HepG2 (cell line): Measurements from ENCODE around the gene VEGFA. TPM values are rescaled to one million over a fixed set of nuclear protein-coding genes. Genes with fewer than 3 reads are reported as not detected.

ENCODE experiments used
- KLF6 ChIP-seq: IDR thresholded peaks from 2 replicates; pipeline ENCODE4 v1.8.0; 2016; ENCODE audit warnings: missing biosample characterization, missing genetic modification reagents
- SALL2 ChIP-seq: sonication (generic); formaldehyde crosslinking; IDR thresholded peaks from 2 replicates; pipeline ENCODE4 v1.8.1; 2023; ENCODE audit warnings: mild to moderate bottlenecking, missing genetic modification reagents, inconsistent platforms
- ZBTB7A ChIP-seq: sonication (generic); formaldehyde crosslinking; IDR thresholded peaks from 2 replicates; pipeline ENCODE4 v1.8.0; 2022; ENCODE audit warnings: mild to moderate bottlenecking, missing genetic modification reagents
- ZNF331 ChIP-seq: sonication (generic); formaldehyde crosslinking; IDR thresholded peaks from 2 replicates; pipeline ENCODE4 v1.4.0; 2020; ENCODE audit warnings: missing genetic modification reagents
- ZNF430 ChIP-seq: sonication (generic); formaldehyde crosslinking; IDR thresholded peaks from 2 replicates; pipeline ENCODE4 v1.9.0; 2021; ENCODE audit warnings: mild to moderate bottlenecking, missing genetic modification reagents
- polyA plus RNA-seq, 8 experiments: library from polyadenylated mRNA; depleted of rRNA in 3 of 8; stranded (reverse) in 7 of 8; unstranded in 1 of 8; fragments of >200 nt; fragmentation: Illumina TruSeq in 4 of 8; extraction: Trizol in 4 of 8; gene quantifications; 2 replicates each; pipeline versions ENCODE4 v1.2.1 to v1.2.3, GENCODE V29; 2011 to 2016; ENCODE audit warnings: low read depth in 4 of 8, missing spikeins in 1 of 8, mixed read lengths in 1 of 8; ENCODE audit not compliant: insufficient read depth in 1 of 8
- total RNA-seq, 5 experiments: library from RNA; depleted of rRNA; stranded (reverse); fragments of >200 nt; fragmentation: Illumina TruSeq; extraction: Trizol; gene quantifications; 2 replicates each; pipeline ENCODE4 v1.2.3, GENCODE V29; 2016; ENCODE audit warnings: low read depth in 1 of 5
- TF ChIP-seq, protein P1 (sequence below): sonication (generic); formaldehyde crosslinking; IDR thresholded peaks from 2 replicates; pipeline ENCODE4; 2020; ENCODE audit warnings: missing genetic modification reagents, mild to moderate bottlenecking, borderline replicate concordance
- TF ChIP-seq, protein P2 (sequence below): sonication (generic); formaldehyde crosslinking; conservative IDR thresholded peaks from 2 replicates; pipeline ENCODE4 v1.8.0; 2022; ENCODE audit warnings: mild to moderate bottlenecking, moderate library complexity, missing genetic modification reagents
- TF ChIP-seq, protein P3 (sequence below): sonication (generic); formaldehyde crosslinking; IDR thresholded peaks from 2 replicates; pipeline ENCODE4 v1.4.0; 2020; ENCODE audit warnings: missing genetic modification reagents
- TF ChIP-seq, protein P4 (sequence below): sonication (generic); formaldehyde crosslinking; IDR thresholded peaks from 2 replicates; pipeline ENCODE4 v1.5.1; 2020; ENCODE audit warnings: mild to moderate bottlenecking, missing genetic modification reagents, moderate library complexity
- TF ChIP-seq, protein P5 (sequence below): sonication (generic); formaldehyde crosslinking; IDR thresholded peaks from 2 replicates; pipeline ENCODE4 v1.5.0; 2020; ENCODE audit warnings: mild to moderate bottlenecking, missing genetic modification reagents

Gene VEGFA
- total and polyA plus RNA-seq, 2 of the 13 experiments (the other 11 are each of a cell fraction or from before 2014, with no cell fraction given), result 68.1 to 629 TPM

DNA sequence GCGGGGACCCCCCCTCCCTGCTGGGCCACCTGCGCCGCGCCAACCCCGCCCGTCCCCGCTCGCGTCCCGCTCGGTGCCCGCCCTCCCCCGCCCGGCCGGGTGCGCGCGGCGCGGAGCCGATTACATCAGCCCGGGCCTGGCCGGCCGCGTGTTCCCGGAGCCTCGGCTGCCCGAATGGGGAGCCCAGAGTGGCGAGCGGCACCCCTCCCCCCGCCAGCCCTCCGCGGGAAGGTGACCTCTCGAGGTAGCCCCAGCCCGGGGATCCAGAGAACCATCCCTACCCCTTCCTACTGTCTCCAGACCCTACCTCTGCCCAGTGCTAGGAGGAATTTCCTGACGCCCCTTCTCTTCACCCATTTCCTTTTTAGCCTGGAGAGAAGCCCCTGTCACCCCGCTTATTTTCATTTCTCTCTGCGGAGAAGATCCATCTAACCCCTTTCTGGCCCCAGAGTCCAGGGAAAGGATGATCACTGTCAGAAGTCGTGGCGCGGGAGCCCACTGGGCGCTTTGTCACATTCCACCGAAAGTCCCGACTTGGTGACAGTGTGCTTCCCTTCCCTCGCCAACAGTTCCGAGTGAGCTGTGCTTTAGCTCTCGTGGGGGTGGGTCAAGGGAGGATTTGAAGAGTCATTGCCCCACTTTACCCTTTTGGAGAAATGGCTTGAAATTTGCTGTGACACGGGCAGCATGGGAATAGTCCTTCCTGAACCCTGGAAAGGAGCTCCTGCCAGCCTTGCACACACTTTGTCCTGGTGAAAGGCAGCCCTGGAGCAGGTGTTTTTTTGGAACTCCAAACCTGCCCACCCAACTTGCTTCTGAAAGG, 2.1 kb downstream of the VEGFA start (continued):
- TF ChIP-seq, protein P1, sequence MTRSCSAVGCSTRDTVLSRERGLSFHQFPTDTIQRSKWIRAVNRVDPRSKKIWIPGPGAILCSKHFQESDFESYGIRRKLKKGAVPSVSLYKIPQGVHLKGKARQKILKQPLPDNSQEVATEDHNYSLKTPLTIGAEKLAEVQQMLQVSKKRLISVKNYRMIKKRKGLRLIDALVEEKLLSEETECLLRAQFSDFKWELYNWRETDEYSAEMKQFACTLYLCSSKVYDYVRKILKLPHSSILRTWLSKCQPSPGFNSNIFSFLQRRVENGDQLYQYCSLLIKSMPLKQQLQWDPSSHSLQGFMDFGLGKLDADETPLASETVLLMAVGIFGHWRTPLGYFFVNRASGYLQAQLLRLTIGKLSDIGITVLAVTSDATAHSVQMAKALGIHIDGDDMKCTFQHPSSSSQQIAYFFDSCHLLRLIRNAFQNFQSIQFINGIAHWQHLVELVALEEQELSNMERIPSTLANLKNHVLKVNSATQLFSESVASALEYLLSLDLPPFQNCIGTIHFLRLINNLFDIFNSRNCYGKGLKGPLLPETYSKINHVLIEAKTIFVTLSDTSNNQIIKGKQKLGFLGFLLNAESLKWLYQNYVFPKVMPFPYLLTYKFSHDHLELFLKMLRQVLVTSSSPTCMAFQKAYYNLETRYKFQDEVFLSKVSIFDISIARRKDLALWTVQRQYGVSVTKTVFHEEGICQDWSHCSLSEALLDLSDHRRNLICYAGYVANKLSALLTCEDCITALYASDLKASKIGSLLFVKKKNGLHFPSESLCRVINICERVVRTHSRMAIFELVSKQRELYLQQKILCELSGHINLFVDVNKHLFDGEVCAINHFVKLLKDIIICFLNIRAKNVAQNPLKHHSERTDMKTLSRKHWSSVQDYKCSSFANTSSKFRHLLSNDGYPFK, result peak; percentile 26; the same call in 1 of the 2 replicates
- TF ChIP-seq KLF6 (CRISPR knock-in tag), result 0 out of 2 replicates have a peak, but pooled peaks have one; percentile 10
- 0 out of 2 replicates have a peak, but pooled peaks have one; percentile 14 for TF ChIP-seq ZNF331 (CRISPR knock-in tag)
- TF ChIP-seq, protein P2, sequence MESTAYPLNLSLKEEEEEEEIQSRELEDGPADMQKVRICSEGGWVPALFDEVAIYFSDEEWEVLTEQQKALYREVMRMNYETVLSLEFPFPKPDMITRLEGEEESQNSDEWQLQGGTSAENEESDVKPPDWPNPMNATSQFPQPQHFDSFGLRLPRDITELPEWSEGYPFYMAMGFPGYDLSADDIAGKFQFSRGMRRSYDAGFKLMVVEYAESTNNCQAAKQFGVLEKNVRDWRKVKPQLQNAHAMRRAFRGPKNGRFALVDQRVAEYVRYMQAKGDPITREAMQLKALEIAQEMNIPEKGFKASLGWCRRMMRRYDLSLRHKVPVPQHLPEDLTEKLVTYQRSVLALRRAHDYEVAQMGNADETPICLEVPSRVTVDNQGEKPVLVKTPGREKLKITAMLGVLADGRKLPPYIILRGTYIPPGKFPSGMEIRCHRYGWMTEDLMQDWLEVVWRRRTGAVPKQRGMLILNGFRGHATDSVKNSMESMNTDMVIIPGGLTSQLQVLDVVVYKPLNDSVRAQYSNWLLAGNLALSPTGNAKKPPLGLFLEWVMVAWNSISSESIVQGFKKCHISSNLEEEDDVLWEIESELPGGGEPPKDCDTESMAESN (CRISPR knock-in tag), result 0 out of 2 replicates have a peak, but pooled peaks have one; percentile 19
- TF ChIP-seq, protein P3, sequence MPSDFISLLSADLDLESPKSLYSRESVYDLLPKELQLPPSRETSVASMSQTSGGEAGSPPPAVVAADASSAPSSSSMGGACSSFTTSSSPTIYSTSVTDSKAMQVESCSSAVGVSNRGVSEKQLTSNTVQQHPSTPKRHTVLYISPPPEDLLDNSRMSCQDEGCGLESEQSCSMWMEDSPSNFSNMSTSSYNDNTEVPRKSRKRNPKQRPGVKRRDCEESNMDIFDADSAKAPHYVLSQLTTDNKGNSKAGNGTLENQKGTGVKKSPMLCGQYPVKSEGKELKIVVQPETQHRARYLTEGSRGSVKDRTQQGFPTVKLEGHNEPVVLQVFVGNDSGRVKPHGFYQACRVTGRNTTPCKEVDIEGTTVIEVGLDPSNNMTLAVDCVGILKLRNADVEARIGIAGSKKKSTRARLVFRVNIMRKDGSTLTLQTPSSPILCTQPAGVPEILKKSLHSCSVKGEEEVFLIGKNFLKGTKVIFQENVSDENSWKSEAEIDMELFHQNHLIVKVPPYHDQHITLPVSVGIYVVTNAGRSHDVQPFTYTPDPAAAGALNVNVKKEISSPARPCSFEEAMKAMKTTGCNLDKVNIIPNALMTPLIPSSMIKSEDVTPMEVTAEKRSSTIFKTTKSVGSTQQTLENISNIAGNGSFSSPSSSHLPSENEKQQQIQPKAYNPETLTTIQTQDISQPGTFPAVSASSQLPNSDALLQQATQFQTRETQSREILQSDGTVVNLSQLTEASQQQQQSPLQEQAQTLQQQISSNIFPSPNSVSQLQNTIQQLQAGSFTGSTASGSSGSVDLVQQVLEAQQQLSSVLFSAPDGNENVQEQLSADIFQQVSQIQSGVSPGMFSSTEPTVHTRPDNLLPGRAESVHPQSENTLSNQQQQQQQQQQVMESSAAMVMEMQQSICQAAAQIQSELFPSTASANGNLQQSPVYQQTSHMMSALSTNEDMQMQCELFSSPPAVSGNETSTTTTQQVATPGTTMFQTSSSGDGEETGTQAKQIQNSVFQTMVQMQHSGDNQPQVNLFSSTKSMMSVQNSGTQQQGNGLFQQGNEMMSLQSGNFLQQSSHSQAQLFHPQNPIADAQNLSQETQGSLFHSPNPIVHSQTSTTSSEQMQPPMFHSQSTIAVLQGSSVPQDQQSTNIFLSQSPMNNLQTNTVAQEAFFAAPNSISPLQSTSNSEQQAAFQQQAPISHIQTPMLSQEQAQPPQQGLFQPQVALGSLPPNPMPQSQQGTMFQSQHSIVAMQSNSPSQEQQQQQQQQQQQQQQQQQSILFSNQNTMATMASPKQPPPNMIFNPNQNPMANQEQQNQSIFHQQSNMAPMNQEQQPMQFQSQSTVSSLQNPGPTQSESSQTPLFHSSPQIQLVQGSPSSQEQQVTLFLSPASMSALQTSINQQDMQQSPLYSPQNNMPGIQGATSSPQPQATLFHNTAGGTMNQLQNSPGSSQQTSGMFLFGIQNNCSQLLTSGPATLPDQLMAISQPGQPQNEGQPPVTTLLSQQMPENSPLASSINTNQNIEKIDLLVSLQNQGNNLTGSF (CRISPR knock-in tag), result 0 out of 2 replicates have a peak, but pooled peaks have one; percentile 23
- TF ChIP-seq, protein P4, sequence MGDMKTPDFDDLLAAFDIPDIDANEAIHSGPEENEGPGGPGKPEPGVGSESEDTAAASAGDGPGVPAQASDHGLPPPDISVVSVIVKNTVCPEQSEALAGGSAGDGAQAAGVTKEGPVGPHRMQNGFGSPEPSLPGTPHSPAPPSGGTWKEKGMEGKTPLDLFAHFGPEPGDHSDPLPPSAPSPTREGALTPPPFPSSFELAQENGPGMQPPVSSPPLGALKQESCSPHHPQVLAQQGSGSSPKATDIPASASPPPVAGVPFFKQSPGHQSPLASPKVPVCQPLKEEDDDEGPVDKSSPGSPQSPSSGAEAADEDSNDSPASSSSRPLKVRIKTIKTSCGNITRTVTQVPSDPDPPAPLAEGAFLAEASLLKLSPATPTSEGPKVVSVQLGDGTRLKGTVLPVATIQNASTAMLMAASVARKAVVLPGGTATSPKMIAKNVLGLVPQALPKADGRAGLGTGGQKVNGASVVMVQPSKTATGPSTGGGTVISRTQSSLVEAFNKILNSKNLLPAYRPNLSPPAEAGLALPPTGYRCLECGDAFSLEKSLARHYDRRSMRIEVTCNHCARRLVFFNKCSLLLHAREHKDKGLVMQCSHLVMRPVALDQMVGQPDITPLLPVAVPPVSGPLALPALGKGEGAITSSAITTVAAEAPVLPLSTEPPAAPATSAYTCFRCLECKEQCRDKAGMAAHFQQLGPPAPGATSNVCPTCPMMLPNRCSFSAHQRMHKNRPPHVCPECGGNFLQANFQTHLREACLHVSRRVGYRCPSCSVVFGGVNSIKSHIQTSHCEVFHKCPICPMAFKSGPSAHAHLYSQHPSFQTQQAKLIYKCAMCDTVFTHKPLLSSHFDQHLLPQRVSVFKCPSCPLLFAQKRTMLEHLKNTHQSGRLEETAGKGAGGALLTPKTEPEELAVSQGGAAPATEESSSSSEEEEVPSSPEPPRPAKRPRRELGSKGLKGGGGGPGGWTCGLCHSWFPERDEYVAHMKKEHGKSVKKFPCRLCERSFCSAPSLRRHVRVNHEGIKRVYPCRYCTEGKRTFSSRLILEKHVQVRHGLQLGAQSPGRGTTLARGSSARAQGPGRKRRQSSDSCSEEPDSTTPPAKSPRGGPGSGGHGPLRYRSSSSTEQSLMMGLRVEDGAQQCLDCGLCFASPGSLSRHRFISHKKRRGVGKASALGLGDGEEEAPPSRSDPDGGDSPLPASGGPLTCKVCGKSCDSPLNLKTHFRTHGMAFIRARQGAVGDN (CRISPR knock-in tag), result peak; percentile 31
- 0 out of 2 replicates have a peak, but pooled peaks have one; percentile 13 for TF ChIP-seq ZNF430 (CRISPR knock-in tag)
- no peak; the same call in 1 of the 2 replicates for TF ChIP-seq SALL2 (CRISPR knock-in tag)
- TF ChIP-seq, protein P5, sequence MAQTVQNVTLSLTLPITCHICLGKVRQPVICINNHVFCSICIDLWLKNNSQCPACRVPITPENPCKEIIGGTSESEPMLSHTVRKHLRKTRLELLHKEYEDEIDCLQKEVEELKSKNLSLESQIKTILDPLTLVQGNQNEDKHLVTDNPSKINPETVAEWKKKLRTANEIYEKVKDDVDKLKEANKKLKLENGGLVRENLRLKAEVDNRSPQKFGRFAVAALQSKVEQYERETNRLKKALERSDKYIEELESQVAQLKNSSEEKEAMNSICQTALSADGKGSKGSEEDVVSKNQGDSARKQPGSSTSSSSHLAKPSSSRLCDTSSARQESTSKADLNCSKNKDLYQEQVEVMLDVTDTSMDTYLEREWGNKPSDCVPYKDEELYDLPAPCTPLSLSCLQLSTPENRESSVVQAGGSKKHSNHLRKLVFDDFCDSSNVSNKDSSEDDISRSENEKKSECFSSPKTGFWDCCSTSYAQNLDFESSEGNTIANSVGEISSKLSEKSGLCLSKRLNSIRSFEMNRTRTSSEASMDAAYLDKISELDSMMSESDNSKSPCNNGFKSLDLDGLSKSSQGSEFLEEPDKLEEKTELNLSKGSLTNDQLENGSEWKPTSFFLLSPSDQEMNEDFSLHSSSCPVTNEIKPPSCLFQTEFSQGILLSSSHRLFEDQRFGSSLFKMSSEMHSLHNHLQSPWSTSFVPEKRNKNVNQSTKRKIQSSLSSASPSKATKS, result peak; percentile 90; the same call in 1 of the 2 replicates
- no peak for TF ChIP-seq ZBTB7A
